A549 (cell line): ENCODE results near the gene INTS15. TPM values are rescaled to one million over a fixed set of nuclear protein-coding genes. Genes with fewer than 3 reads are reported as not detected.

Source experiments
- ATAC-seq, 2 experiments: fragments of 200-7000 bp in 1 of 2; fragments of >200 bp in 1 of 2; cut with Nextera tagmentation in 1 of 2; cut with Tn5 transposase in 1 of 2; 3 replicates each; pipeline versions ENCODE4 v1.8.0 to v1.9.1; 2018 to 2020; ENCODE audit warnings: mild to moderate bottlenecking in 1 of 2, moderate library complexity in 1 of 2
- CTCF ChIA-PET: fragments of 300-600 bp; sonication (Branson Sonifier 250); formaldehyde crosslinking; extraction: SDS; loops from one replicate; lab custom pipeline; 2021; ENCODE audit warnings: antibody characterized with exemption, inconsistent platforms; lab: Yijun Ruan, JAX
- POLR2A ChIA-PET: fragments of 350-600 bp; formaldehyde crosslinking; extraction: SDS; loops from one replicate; lab custom pipeline; 2021; ENCODE audit warnings: antibody characterized with exemption, inconsistent platforms; lab: Yijun Ruan, JAX
- DNase-seq, 2 experiments: peaks; one replicate each; pipeline versions ENCODE4 v3.0.0 to v3.0.0-alpha.2; 2011 to 2016; ENCODE audit warnings: low read depth in 1 of 2, low spot score in 1 of 2
- FAIRE-seq: peaks from 2 replicates; lab custom pipeline; 2011; peaks lifted over from hg19 to GRCh38; lab: Jason Lieb, UNC
- H3K27ac ChIP-seq, 2 experiments: fragments of >200 bp; sonication (Bioruptor Twin); formaldehyde crosslinking; 3 replicates each; pipeline ENCODE4 v1.5.1; 2016 to 2017
- H3K4me1 ChIP-seq: fragments of >200 bp; sonication (Bioruptor Twin); formaldehyde crosslinking; 3 replicates; pipeline ENCODE4 v1.6.1; 2016
- H3K4me2 ChIP-seq: fragments of >200 bp; sonication (Bioruptor Twin); formaldehyde crosslinking; 3 replicates; pipeline ENCODE4 v1.6.1; 2016
- H3K4me3 ChIP-seq: fragments of >200 bp; sonication (Bioruptor Twin); formaldehyde crosslinking; 3 replicates; pipeline ENCODE4 v1.5.1; 2016
- H3K9me3 ChIP-seq: fragments of >200 bp; sonication (Bioruptor Twin); formaldehyde crosslinking; 3 replicates; pipeline ENCODE4 v1.6.1; 2016
- BHLHE40 ChIP-seq: IDR thresholded peaks from 2 replicates; pipeline ENCODE4 v1.6.1; 2012; ENCODE audit warnings: low read depth, low read length, inconsistent platforms
- CBX2 ChIP-seq: fragments of 200-600 bp; sonication (generic); IDR thresholded peaks from 2 replicates; pipeline ENCODE4 v1.6.1; 2016; ENCODE audit warnings: low read depth, mild to moderate bottlenecking, borderline replicate concordance
- CHD2 ChIP-seq: fragments of 150-350 bp; IDR thresholded peaks from 2 replicates; pipeline ENCODE4 v1.6.1; 2014; ENCODE audit warnings: low read length; ENCODE audit not compliant: partially characterized antibody
- CTCF ChIP-seq: fragments of >200 bp; sonication (Bioruptor Twin); formaldehyde crosslinking; IDR thresholded peaks from 3 replicates; pipeline ENCODE4 v1.5.1; 2016
- ESRRA ChIP-seq: fragments of 150-350 bp; IDR thresholded peaks from 2 replicates; pipeline ENCODE4 v1.6.1; 2014; ENCODE audit warnings: mild to moderate bottlenecking, low read length, borderline replicate concordance
- FOSL2 ChIP-seq, 2 experiments: fragments of 450-650 bp in 1 of 2; fragments of >200 bp in 1 of 2; sonication (Bioruptor Twin) in 1 of 2; formaldehyde crosslinking; IDR thresholded peaks; 2 replicates each; pipeline versions ENCODE4 v1.5.0 to v1.6.1; 2016 to 2020; ENCODE audit warnings: mild to moderate bottlenecking in 1 of 2, moderate library complexity in 1 of 2
- HES2 ChIP-seq: fragments of >200 bp; sonication (Bioruptor Twin); formaldehyde crosslinking; IDR thresholded peaks from 2 replicates; pipeline ENCODE4 v1.6.1; 2016
- JUN ChIP-seq, 2 experiments: fragments of >200 bp; sonication (Bioruptor Twin); formaldehyde crosslinking; IDR thresholded peaks; 2 replicates in 1 of 2; 3 replicates in 1 of 2; pipeline ENCODE4 v1.6.1; 2016 to 2017
- PHF8 ChIP-seq: fragments of 200-600 bp; sonication (generic); IDR thresholded peaks from 2 replicates; pipeline ENCODE4 v1.6.1; 2016; ENCODE audit warnings: low read depth, mild to moderate bottlenecking, antibody characterized with exemption, moderate library complexity, borderline replicate concordance
- POLR2A ChIP-seq: IDR thresholded peaks from 2 replicates; pipeline ENCODE4 v1.6.1; 2012; ENCODE audit warnings: mild to moderate bottlenecking, low read length
- RARB ChIP-seq: fragments of 250-450 bp; sonication (Bioruptor Pico); IDR thresholded peaks from 2 replicates; pipeline ENCODE4 v1.8.0; 2021; ENCODE audit warnings: mild to moderate bottlenecking, moderate library complexity
- RNF2 ChIP-seq: fragments of 200-600 bp; sonication (generic); IDR thresholded peaks from 2 replicates; pipeline ENCODE4 v1.6.1; 2016; ENCODE audit warnings: low read depth, mild to moderate bottlenecking, antibody characterized with exemption, moderate library complexity, borderline replicate concordance
- SMC3 ChIP-seq: fragments of >200 bp; sonication (Bioruptor Twin); formaldehyde crosslinking; IDR thresholded peaks from 3 replicates; pipeline ENCODE4 v1.6.1; 2018; ENCODE audit warnings: inconsistent platforms
- ZFP36 ChIP-seq: fragments of 450-650 bp; IDR thresholded peaks from 2 replicates; pipeline ENCODE4 v1.6.1; 2014; ENCODE audit warnings: borderline replicate concordance; ENCODE audit not compliant: partially characterized antibody
- WGBS: methylation state at CpG from one replicate; pipeline ENCODE4 v1.1.6; 2017; ENCODE audit errors: missing lambda C conversion rate; 5-methylcytosine and 5-hydroxymethylcytosine counted together
- polyA plus RNA-seq, 4 experiments: library from polyadenylated mRNA; depleted of rRNA in 3 of 4; stranded (reverse); fragments of >200 nt; fragmentation: RNase III in 1 of 4; extraction: RNeasy Plus Mini Kit Qiagen cat#74134 plus additional on column Dnase treatment in 1 of 4; gene quantifications; 2 replicates in 3 of 4; 3 replicates in 1 of 4; pipeline ENCODE4 v1.2.3, GENCODE V29; 2011 to 2017
- TF ChIP-seq, protein P1 (sequence below): fragments of >200 bp; sonication (Bioruptor Twin); formaldehyde crosslinking; IDR thresholded peaks from 3 replicates; pipeline ENCODE4 v1.6.1; 2016
- TF ChIP-seq, protein P2 (sequence below): fragments of 250-450 bp; sonication (Bioruptor Pico); IDR thresholded peaks from 2 replicates; pipeline ENCODE4 v1.5.0; 2021; ENCODE audit warnings: mild to moderate bottlenecking, moderate library complexity, borderline replicate concordance
- TF ChIP-seq, protein P3 (sequence below): fragments of 450-650 bp; IDR thresholded peaks from 2 replicates; pipeline ENCODE4 v1.6.1; 2014; ENCODE audit warnings: antibody characterized with exemption

Gene INTS15
- polyA plus RNA-seq, 2 of the 4 experiments (the other 2 are of a cell fraction) = 14.7 to 23.4 TPM

- ATAC-seq (peak; percentile 65 to 83), FAIRE-seq (no peak), DNase-seq (peak; percentile 29 to 72)
- Histone ChIP-seq H3K27ac (peak overlapping the region; percentile 94 to 97), H3K4me2 (peak overlapping the region; percentile 97), H3K9me3 (no peaks in the 10 kb centered on the region), H3K4me3 (peak overlapping the region; percentile 100), H3K4me1 (peaks cover 13% of the 10 kb centered on the region; the same call in 2 of the 3 replicates)
- WGBS = 20% methylated on average over 4 of the region's 60 CpGs
- ChIA-PET CTCF (interaction anchor here (0.6 to 1.4 kb wide), 3 partner anchors 48 to 144 kb away, joined by 3 to 5 read pairs (median 3); partner anchors contain the start of gene INTS15), POLR2A (no interaction called here)
- peak; percentile 32; the same call in 2 of the 3 replicates for TF ChIP-seq CTCF
- no peak for TF ChIP-seq HES2
These were observed 47.9 kb downstream of the INTS15 start for GRCh38 chr7:6637544-6638229.

GRCh38 chr7:6639032-6639431 is 49.2 kb downstream of the INTS15 start:
- ATAC-seq = no peak
- Histone ChIP-seq H3K4me2 (peak overlapping the region; percentile 97), H3K4me3 (no peak overlapping the region), H3K27ac (no peak overlapping the region), H3K4me1 (peaks cover 13% of the 10 kb centered on the region; the same call in 2 of the 3 replicates), H3K9me3 (no peaks in the 10 kb centered on the region)
- ChIA-PET POLR2A (no interaction called here), CTCF (interaction anchor here (0.6 to 1.4 kb wide), 3 partner anchors 12 to 55 kb away, joined by 3 to 5 read pairs (median 3); partner anchors contain the start of gene INTS15)
- TF ChIP-seq ZFP36 (no peak), RNF2 (no peak), POLR2A (no peak), SMC3 (no peak), CBX2 (no peak), JUN (IDR thresholded peaks at IDR 0.05) (no peak), PHF8 (no peak), FOSL2 (IDR thresholded peaks at IDR 0.05) (no peak), FOSL2 (CRISPR knock-in tag; IDR thresholded peaks at IDR 0.05) (no peak), BHLHE40 (no peak), HES2 (no peak), CHD2 (no peak), ESRRA (no peak), RARB (no peak)
- TF ChIP-seq, protein P1, sequence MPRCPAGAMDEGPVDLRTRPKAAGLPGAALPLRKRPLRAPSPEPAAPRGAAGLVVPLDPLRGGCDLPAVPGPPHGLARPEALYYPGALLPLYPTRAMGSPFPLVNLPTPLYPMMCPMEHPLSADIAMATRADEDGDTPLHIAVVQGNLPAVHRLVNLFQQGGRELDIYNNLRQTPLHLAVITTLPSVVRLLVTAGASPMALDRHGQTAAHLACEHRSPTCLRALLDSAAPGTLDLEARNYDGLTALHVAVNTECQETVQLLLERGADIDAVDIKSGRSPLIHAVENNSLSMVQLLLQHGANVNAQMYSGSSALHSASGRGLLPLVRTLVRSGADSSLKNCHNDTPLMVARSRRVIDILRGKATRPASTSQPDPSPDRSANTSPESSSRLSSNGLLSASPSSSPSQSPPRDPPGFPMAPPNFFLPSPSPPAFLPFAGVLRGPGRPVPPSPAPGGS = no peak
- TF ChIP-seq, protein P2, sequence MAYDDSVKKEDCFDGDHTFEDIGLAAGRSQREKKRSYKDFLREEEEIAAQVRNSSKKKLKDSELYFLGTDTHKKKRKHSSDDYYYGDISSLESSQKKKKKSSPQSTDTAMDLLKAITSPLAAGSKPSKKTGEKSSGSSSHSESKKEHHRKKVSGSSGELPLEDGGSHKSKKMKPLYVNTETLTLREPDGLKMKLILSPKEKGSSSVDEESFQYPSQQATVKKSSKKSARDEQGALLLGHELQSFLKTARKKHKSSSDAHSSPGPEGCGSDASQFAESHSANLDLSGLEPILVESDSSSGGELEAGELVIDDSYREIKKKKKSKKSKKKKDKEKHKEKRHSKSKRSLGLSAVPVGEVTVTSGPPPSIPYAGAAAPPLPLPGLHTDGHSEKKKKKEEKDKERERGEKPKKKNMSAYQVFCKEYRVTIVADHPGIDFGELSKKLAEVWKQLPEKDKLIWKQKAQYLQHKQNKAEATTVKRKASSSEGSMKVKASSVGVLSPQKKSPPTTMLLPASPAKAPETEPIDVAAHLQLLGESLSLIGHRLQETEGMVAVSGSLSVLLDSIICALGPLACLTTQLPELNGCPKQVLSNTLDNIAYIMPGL = no peak
- TF ChIP-seq, protein P3, sequence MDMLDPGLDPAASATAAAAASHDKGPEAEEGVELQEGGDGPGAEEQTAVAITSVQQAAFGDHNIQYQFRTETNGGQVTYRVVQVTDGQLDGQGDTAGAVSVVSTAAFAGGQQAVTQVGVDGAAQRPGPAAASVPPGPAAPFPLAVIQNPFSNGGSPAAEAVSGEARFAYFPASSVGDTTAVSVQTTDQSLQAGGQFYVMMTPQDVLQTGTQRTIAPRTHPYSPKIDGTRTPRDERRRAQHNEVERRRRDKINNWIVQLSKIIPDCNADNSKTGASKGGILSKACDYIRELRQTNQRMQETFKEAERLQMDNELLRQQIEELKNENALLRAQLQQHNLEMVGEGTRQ = no peak
- FAIRE-seq = no peak
- WGBS = 92% methylated on average over 4 of the region's 4 CpGs
- no peak for DNase-seq
